ENCODE data around the gene SLC2A13.

DNA sequence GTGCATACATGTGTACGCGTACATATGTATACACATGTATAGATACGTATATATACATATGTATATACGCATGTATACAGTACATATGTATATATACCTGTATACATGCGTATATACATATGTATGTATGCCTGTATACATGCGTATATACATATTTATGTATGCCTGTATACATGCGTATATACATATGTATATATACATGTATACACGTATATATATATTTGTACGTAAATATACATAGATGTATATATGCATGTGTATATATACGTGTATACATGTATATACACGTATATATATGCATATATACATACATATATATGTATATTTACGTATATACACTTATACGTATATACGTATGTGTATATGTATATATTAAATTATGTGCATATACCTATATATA is 392.3 kb downstream of the SLC2A13 start:
- TF ChIP-seq POLR2AphosphoS5 (IDR thresholded peaks at IDR 0.05): no peak
- TF ChIP-seq, protein P1, sequence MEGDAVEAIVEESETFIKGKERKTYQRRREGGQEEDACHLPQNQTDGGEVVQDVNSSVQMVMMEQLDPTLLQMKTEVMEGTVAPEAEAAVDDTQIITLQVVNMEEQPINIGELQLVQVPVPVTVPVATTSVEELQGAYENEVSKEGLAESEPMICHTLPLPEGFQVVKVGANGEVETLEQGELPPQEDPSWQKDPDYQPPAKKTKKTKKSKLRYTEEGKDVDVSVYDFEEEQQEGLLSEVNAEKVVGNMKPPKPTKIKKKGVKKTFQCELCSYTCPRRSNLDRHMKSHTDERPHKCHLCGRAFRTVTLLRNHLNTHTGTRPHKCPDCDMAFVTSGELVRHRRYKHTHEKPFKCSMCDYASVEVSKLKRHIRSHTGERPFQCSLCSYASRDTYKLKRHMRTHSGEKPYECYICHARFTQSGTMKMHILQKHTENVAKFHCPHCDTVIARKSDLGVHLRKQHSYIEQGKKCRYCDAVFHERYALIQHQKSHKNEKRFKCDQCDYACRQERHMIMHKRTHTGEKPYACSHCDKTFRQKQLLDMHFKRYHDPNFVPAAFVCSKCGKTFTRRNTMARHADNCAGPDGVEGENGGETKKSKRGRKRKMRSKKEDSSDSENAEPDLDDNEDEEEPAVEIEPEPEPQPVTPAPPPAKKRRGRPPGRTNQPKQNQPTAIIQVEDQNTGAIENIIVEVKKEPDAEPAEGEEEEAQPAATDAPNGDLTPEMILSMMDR (IDR thresholded peaks at IDR 0.05 in 8 of 11, conservative IDR thresholded peaks at IDR 0.05 in 3 of 11): no peak
- no peak for TF ChIP-seq POLR2A (IDR thresholded peaks at IDR 0.05)
